A549 (cell line): ENCODE measurements around the gene TBL1XR1. TPM values are rescaled to one million over a fixed set of nuclear protein-coding genes. Genes with fewer than 3 reads are reported as not detected.

Source experiments
- ATAC-seq, 2 experiments: fragments of 200-7000 bp in 1 of 2; fragments of >200 bp in 1 of 2; cut with Nextera tagmentation in 1 of 2; cut with Tn5 transposase in 1 of 2; 3 replicates each; pipeline versions ENCODE4 v1.8.0 to v1.9.1; 2018 to 2020; ENCODE audit warnings: mild to moderate bottlenecking in 1 of 2, moderate library complexity in 1 of 2
- CTCF ChIA-PET: fragments of 300-600 bp; sonication (Branson Sonifier 250); formaldehyde crosslinking; extraction: SDS; loops from one replicate; lab custom pipeline; 2021; ENCODE audit warnings: antibody characterized with exemption, inconsistent platforms; lab: Yijun Ruan, JAX
- POLR2A ChIA-PET: fragments of 350-600 bp; formaldehyde crosslinking; extraction: SDS; loops from one replicate; lab custom pipeline; 2021; ENCODE audit warnings: antibody characterized with exemption, inconsistent platforms; lab: Yijun Ruan, JAX
- DNase-seq, 2 experiments: peaks; one replicate each; pipeline versions ENCODE4 v3.0.0 to v3.0.0-alpha.2; 2011 to 2016; ENCODE audit warnings: low read depth in 1 of 2, low spot score in 1 of 2
- FAIRE-seq: peaks from 2 replicates; lab custom pipeline; 2011; peaks lifted over from hg19 to GRCh38; lab: Jason Lieb, UNC
- H3K27ac ChIP-seq, 2 experiments: fragments of >200 bp; sonication (Bioruptor Twin); formaldehyde crosslinking; 3 replicates each; pipeline ENCODE4 v1.5.1; 2016 to 2017
- H3K4me1 ChIP-seq: fragments of >200 bp; sonication (Bioruptor Twin); formaldehyde crosslinking; 3 replicates; pipeline ENCODE4 v1.6.1; 2016
- H3K4me2 ChIP-seq: fragments of >200 bp; sonication (Bioruptor Twin); formaldehyde crosslinking; 3 replicates; pipeline ENCODE4 v1.6.1; 2016
- H3K4me3 ChIP-seq: fragments of >200 bp; sonication (Bioruptor Twin); formaldehyde crosslinking; 3 replicates; pipeline ENCODE4 v1.5.1; 2016
- H3K9me3 ChIP-seq: fragments of >200 bp; sonication (Bioruptor Twin); formaldehyde crosslinking; 3 replicates; pipeline ENCODE4 v1.6.1; 2016
- CEBPB ChIP-seq, 2 experiments: fragments of >200 bp in 1 of 2; sonication (Bioruptor Twin) in 1 of 2; formaldehyde crosslinking in 1 of 2; IDR thresholded peaks; 2 replicates each; pipeline ENCODE4 v1.6.1; 2012 to 2016
- EHF ChIP-seq: fragments of 250-450 bp; sonication (Bioruptor Pico); IDR thresholded peaks from 2 replicates; pipeline ENCODE4 v1.5.0; 2020; ENCODE audit warnings: mild to moderate bottlenecking
- EP300 ChIP-seq, 2 experiments: fragments of >200 bp; sonication (Bioruptor Twin); formaldehyde crosslinking; IDR thresholded peaks; 2 replicates in 1 of 2; 3 replicates in 1 of 2; pipeline ENCODE4 v1.6.1; 2016 to 2017
- ESRRA ChIP-seq: fragments of 150-350 bp; IDR thresholded peaks from 2 replicates; pipeline ENCODE4 v1.6.1; 2014; ENCODE audit warnings: mild to moderate bottlenecking, low read length, borderline replicate concordance
- FOXS1 ChIP-seq: fragments of 250-450 bp; sonication (Bioruptor Pico); IDR thresholded peaks from 2 replicates; pipeline ENCODE4 v1.5.0; 2020; ENCODE audit warnings: mild to moderate bottlenecking, moderate library complexity
- HES2 ChIP-seq: fragments of >200 bp; sonication (Bioruptor Twin); formaldehyde crosslinking; IDR thresholded peaks from 2 replicates; pipeline ENCODE4 v1.6.1; 2016
- HOXA7 ChIP-seq: fragments of 250-450 bp; sonication (Bioruptor Pico); IDR thresholded peaks from 2 replicates; pipeline ENCODE4 v1.5.0; 2020; ENCODE audit warnings: mild to moderate bottlenecking, moderate library complexity
- HOXB5 ChIP-seq: fragments of 250-450 bp; sonication (Bioruptor Pico); IDR thresholded peaks from 2 replicates; pipeline ENCODE4 v1.5.0; 2020; ENCODE audit warnings: mild to moderate bottlenecking, moderate library complexity
- KDM1A ChIP-seq: fragments of 200-600 bp; sonication (generic); IDR thresholded peaks from 2 replicates; pipeline ENCODE4 v1.6.1; 2016; ENCODE audit warnings: low read depth, mild to moderate bottlenecking
- MAX ChIP-seq: IDR thresholded peaks from 2 replicates; pipeline ENCODE4 v1.6.1; 2012
- MYC ChIP-seq: IDR thresholded peaks from 2 replicates; pipeline ENCODE4 v1.6.1; 2012; ENCODE audit warnings: mild to moderate bottlenecking, inconsistent platforms, low read length, improper control_type of control experiment, borderline replicate concordance
- NFE2L2 ChIP-seq: fragments of 150-350 bp; conservative IDR thresholded peaks from 2 replicates; pipeline ENCODE4 v1.6.1; 2014; ENCODE audit warnings: low read length
- NPAS2 ChIP-seq: fragments of 250-450 bp; sonication (Bioruptor Pico); IDR thresholded peaks from 2 replicates; pipeline ENCODE4 v1.8.0; 2022; ENCODE audit warnings: mild to moderate bottlenecking, moderate library complexity, borderline replicate concordance
- NR3C1 ChIP-seq: fragments of >200 bp; sonication (Bioruptor Twin); formaldehyde crosslinking; IDR thresholded peaks from 3 replicates; pipeline ENCODE4 v1.6.1; 2017
- POLR2A ChIP-seq: IDR thresholded peaks from 2 replicates; pipeline ENCODE4 v1.6.1; 2012; ENCODE audit warnings: mild to moderate bottlenecking, low read length
- RAD21 ChIP-seq, 2 experiments: fragments of >200 bp in 1 of 2; sonication (Bioruptor Twin) in 1 of 2; formaldehyde crosslinking in 1 of 2; IDR thresholded peaks in 1 of 2; conservative IDR thresholded peaks in 1 of 2; 2 replicates in 1 of 2; 3 replicates in 1 of 2; pipeline ENCODE4 v1.6.1; 2012 to 2018; ENCODE audit warnings: inconsistent platforms in 1 of 2
- REST ChIP-seq: fragments of 200-600 bp; sonication (generic); IDR thresholded peaks from 2 replicates; pipeline ENCODE4 v1.6.1; 2016; ENCODE audit warnings: antibody characterized with exemption, mild to moderate bottlenecking, moderate library complexity
- USF2 ChIP-seq: fragments of 450-650 bp; IDR thresholded peaks from 2 replicates; pipeline ENCODE4 v1.6.1; 2014; ENCODE audit warnings: antibody characterized with exemption
- ZC3H11A ChIP-seq: fragments of 450-650 bp; IDR thresholded peaks from 2 replicates; pipeline ENCODE4 v1.6.1; 2014; ENCODE audit warnings: antibody characterized with exemption, mild to moderate bottlenecking
- ZFP36 ChIP-seq: fragments of 450-650 bp; IDR thresholded peaks from 2 replicates; pipeline ENCODE4 v1.6.1; 2014; ENCODE audit warnings: borderline replicate concordance; ENCODE audit not compliant: partially characterized antibody
- WGBS: methylation state at CpG from one replicate; pipeline ENCODE4 v1.1.6; 2017; ENCODE audit errors: missing lambda C conversion rate; 5-methylcytosine and 5-hydroxymethylcytosine counted together
- polyA plus RNA-seq, 4 experiments: library from polyadenylated mRNA; depleted of rRNA in 3 of 4; stranded (reverse); fragments of >200 nt; fragmentation: RNase III in 1 of 4; extraction: RNeasy Plus Mini Kit Qiagen cat#74134 plus additional on column Dnase treatment in 1 of 4; gene quantifications; 2 replicates in 3 of 4; 3 replicates in 1 of 4; pipeline ENCODE4 v1.2.3, GENCODE V29; 2011 to 2017

The TBL1XR1 gene
- polyA plus RNA-seq, 2 of the 4 experiments (the other 2 are of a cell fraction) = 41.4 to 106 TPM

GRCh38 chr3:177154733-177155132 is 42.5 kb downstream of the TBL1XR1 start (continued):
- TF ChIP-seq USF2 (no peak), NFE2L2 (no peak), NR3C1 (no peak)

- WGBS = 68% methylated on average over 7 of the region's 7 CpGs
- H3K4me3 ChIP-seq = no peak overlapping the region
- H3K9me3 ChIP-seq = no peaks in the 10 kb centered on the region
- POLR2A ChIA-PET = no interaction called here
- 0 out of 6 replicates have a peak overlapping the region, but pooled peaks of 1 of the 2 experiments have one; percentile 19 for H3K27ac ChIP-seq
- CTCF ChIA-PET = no interaction called here
- peak; percentile 50 to 82; a peak in 3 of 6 replicates for ATAC-seq
- peak in 1 of 2 experiments; percentile 7 for DNase-seq
- H3K4me2 ChIP-seq = peak overlapping the region; percentile 44
- FAIRE-seq = no peak
- no peak for TF ChIP-seq EHF (CRISPR knock-in tag)
- no peak for TF ChIP-seq MAX
- no peak for TF ChIP-seq REST
- no peak for TF ChIP-seq RAD21 (conservative IDR thresholded peaks at IDR 0.05 in 1 of 2, IDR thresholded peaks at IDR 0.05 in 1 of 2)
- H3K4me1 ChIP-seq = peaks cover 52% of the 10 kb centered on the region
Observed at GRCh38 chr3:177150970-177151627, 46.2 kb downstream of the TBL1XR1 start.

- ChIA-PET POLR2A (no interaction called here), CTCF (no interaction called here)
- H3K9me3 ChIP-seq = no peaks in the 10 kb centered on the region
- H3K4me3 ChIP-seq = no peak overlapping the region
- peak overlapping the region in 1 of 2 experiments; percentile 8; a peak in 1 of 6 replicates for H3K27ac ChIP-seq
- 51% methylated on average over 3 of the region's 3 CpGs for WGBS
- FAIRE-seq = no peak
- TF ChIP-seq ZC3H11A = no peak
- TF ChIP-seq HOXA7 = no peak
- TF ChIP-seq POLR2A = no peak
- TF ChIP-seq ZFP36 = no peak
- no peak for TF ChIP-seq FOXS1 (CRISPR knock-in tag)
- TF ChIP-seq EP300 (IDR thresholded peaks at IDR 0.05) = no peak
- TF ChIP-seq HES2 = no peak
- TF ChIP-seq ESRRA = no peak
- no peak for TF ChIP-seq USF2
- no peak for TF ChIP-seq MYC
- no peak for TF ChIP-seq NR3C1
- TF ChIP-seq EHF (CRISPR knock-in tag) = no peak
- TF ChIP-seq REST = no peak
- no peak for TF ChIP-seq CEBPB (IDR thresholded peaks at IDR 0.05)
- TF ChIP-seq HOXB5 (CRISPR knock-in tag) = no peak
- TF ChIP-seq KDM1A = no peak
- TF ChIP-seq NPAS2 (CRISPR knock-in tag) = no peak
- TF ChIP-seq, all 56 proteins: peak for 0
- peak overlapping the region; percentile 44 for H3K4me2 ChIP-seq
- peaks cover 59% of the 10 kb centered on the region for H3K4me1 ChIP-seq
- ATAC-seq = peak in 1 of 2 experiments; percentile 37; a peak in 4 of 6 replicates
- no peak for DNase-seq
Observed at GRCh38 chr3:177150218-177150916, 46.9 kb downstream of the TBL1XR1 start.
